GM23338 (cell line): ENCODE data around the gene CAMTA1. TPM values are rescaled to one million over a fixed set of nuclear protein-coding genes. Genes with fewer than 3 reads are reported as not detected.

Source experiments
- ATAC-seq: fragments of 200-7000 bp; cut with Tn5 transposase; 3 replicates; pipeline ENCODE4 v1.9.1; 2020
- DNase-seq: peaks from one replicate; pipeline ENCODE4 v3.0.0-alpha.2; 2015; ENCODE audit warnings: low spot score
- H2AFZ ChIP-seq: fragments of 200-600 bp; sonication (generic); 2 replicates; pipeline ENCODE4 v1.8.0; 2016; ENCODE audit warnings: antibody characterized with exemption, mild to moderate bottlenecking, moderate library complexity
- H3F3A ChIP-seq: fragments of 200-600 bp; sonication (generic); replicated peaks from 2 replicates; pipeline ENCODE4 v1.8.0; 2017; ENCODE audit warnings: antibody characterized with exemption, mixed run types, low read depth
- H3K27ac ChIP-seq: fragments of 200-600 bp; sonication (generic); 2 replicates; pipeline ENCODE4 v1.6.1; 2016; ENCODE audit warnings: low read depth
- H3K27me3 ChIP-seq: fragments of 200-600 bp; sonication (generic); 2 replicates; pipeline ENCODE4 v1.8.0; 2016; ENCODE audit warnings: mild to moderate bottlenecking, mixed run types, moderate library complexity; ENCODE audit not compliant: insufficient read depth
- H3K36me3 ChIP-seq: fragments of 200-600 bp; sonication (generic); 2 replicates; pipeline ENCODE4 v1.8.0; 2016; ENCODE audit warnings: mild to moderate bottlenecking; ENCODE audit not compliant: insufficient read depth
- H3K4me1 ChIP-seq: fragments of 200-600 bp; sonication (generic); 2 replicates; pipeline ENCODE4 v1.8.0; 2016; ENCODE audit warnings: mild to moderate bottlenecking, moderate library complexity; ENCODE audit not compliant: insufficient read depth
- H3K4me2 ChIP-seq: fragments of 200-600 bp; sonication (generic); 2 replicates; pipeline ENCODE4 v1.7.1; 2017; ENCODE audit warnings: mixed run types
- H3K4me3 ChIP-seq: fragments of 200-600 bp; sonication (generic); 2 replicates; pipeline ENCODE4 v1.6.1; 2016; ENCODE audit warnings: mixed run types
- H3K79me2 ChIP-seq: fragments of 200-600 bp; sonication (generic); replicated peaks from 2 replicates; pipeline ENCODE4 v1.8.0; 2017; ENCODE audit warnings: mild to moderate bottlenecking; ENCODE audit not compliant: insufficient read depth
- H3K9me2 ChIP-seq: fragments of 200-600 bp; sonication (generic); 2 replicates; pipeline ENCODE4 v1.8.0; 2017; ENCODE audit not compliant: insufficient read depth
- H4K20me1 ChIP-seq: fragments of 200-600 bp; sonication (generic); replicated peaks from 2 replicates; pipeline ENCODE4 v1.8.0; 2017; ENCODE audit warnings: mild to moderate bottlenecking; ENCODE audit not compliant: insufficient read depth
- H3K27ac Mint-ChIP-seq: 2 replicates; pipeline ENCODE4 v1.8.0; 2020; ENCODE audit warnings: inconsistent platforms, mild to moderate bottlenecking, moderate library complexity, mixed read lengths
- H3K27me3 Mint-ChIP-seq: 3 replicates; pipeline ENCODE4 v1.8.0; 2022; ENCODE audit warnings: low read depth, mild to moderate bottlenecking, moderate library complexity, mixed read lengths, inconsistent platforms; ENCODE audit not compliant: insufficient read depth, poor library complexity
- H3K36me3 Mint-ChIP-seq: 3 replicates; pipeline ENCODE4 v1.8.0; 2021; ENCODE audit warnings: low read depth, mild to moderate bottlenecking, inconsistent platforms, moderate library complexity, mixed read lengths
- H3K4me1 Mint-ChIP-seq: 3 replicates; pipeline ENCODE4 v1.8.0; 2020; ENCODE audit warnings: mild to moderate bottlenecking, inconsistent platforms, mixed read lengths
- H3K4me3 Mint-ChIP-seq: 3 replicates; pipeline ENCODE4 v1.8.0; 2021; ENCODE audit warnings: moderate library complexity, mild to moderate bottlenecking, inconsistent platforms, mixed read lengths
- H3K9me3 Mint-ChIP-seq: 3 replicates; pipeline ENCODE4 v1.8.0; 2020; ENCODE audit warnings: moderate library complexity, mild to moderate bottlenecking, inconsistent platforms, mixed read lengths
- CREB1 ChIP-seq: fragments of 250-450 bp; sonication (Bioruptor Pico); IDR thresholded peaks from 2 replicates; pipeline ENCODE4 v1.5.0; 2020; ENCODE audit warnings: low read depth, mild to moderate bottlenecking, moderate library complexity
- CTCF ChIP-seq, 2 experiments: fragments of 200-600 bp in 1 of 2; sonication (generic) in 1 of 2; conservative IDR thresholded peaks; 2 replicates each; pipeline versions ENCODE4 v1.5.1 to v1.6.1; 2016 to 2017; ENCODE audit warnings: antibody characterized with exemption in 2 of 2, low read depth in 2 of 2, mild to moderate bottlenecking in 2 of 2, moderate library complexity in 1 of 2
- ETS1 ChIP-seq: IDR thresholded peaks from 2 replicates; pipeline ENCODE4 v1.6.1; 2016; ENCODE audit warnings: antibody characterized with exemption
- EZH2 ChIP-seq: fragments of 200-600 bp; sonication (generic); IDR thresholded peaks from one replicate; pipeline ENCODE4 v1.8.0; 2017; ENCODE audit warnings: antibody characterized with exemption, mild to moderate bottlenecking, low read depth; ENCODE audit not compliant: unreplicated experiment
- EZH2phosphoT487 ChIP-seq: fragments of 200-600 bp; sonication (generic); IDR thresholded peaks from one replicate; pipeline ENCODE4 v1.8.1; 2018; ENCODE audit warnings: antibody characterized with exemption; ENCODE audit not compliant: unreplicated experiment
- JUNB ChIP-seq: IDR thresholded peaks from one replicate; pipeline ENCODE4 v1.6.1; 2016; ENCODE audit warnings: antibody characterized with exemption; ENCODE audit not compliant: unreplicated experiment
- NANOG ChIP-seq: IDR thresholded peaks from 2 replicates; pipeline ENCODE4 v1.6.1; 2016; ENCODE audit warnings: antibody characterized with exemption, borderline replicate concordance
- POLR2AphosphoS5 ChIP-seq: IDR thresholded peaks from 2 replicates; pipeline ENCODE4 v1.6.1; 2016; ENCODE audit warnings: antibody characterized with exemption, low read depth
- REST ChIP-seq: IDR thresholded peaks from one replicate; pipeline ENCODE4 v1.6.1; 2018; ENCODE audit warnings: antibody characterized with exemption; ENCODE audit not compliant: unreplicated experiment
- STAT1 ChIP-seq: IDR thresholded peaks from one replicate; pipeline ENCODE4 v1.6.1; 2016; ENCODE audit warnings: antibody characterized with exemption; ENCODE audit not compliant: unreplicated experiment
- ZNF114 ChIP-seq: fragments of 250-450 bp; sonication (Bioruptor Pico); IDR thresholded peaks from 2 replicates; pipeline ENCODE4 v1.5.0; 2020; ENCODE audit warnings: mild to moderate bottlenecking, moderate library complexity
- ZNF331 ChIP-seq: fragments of 250-450 bp; sonication (Bioruptor Pico); IDR thresholded peaks from 2 replicates; pipeline ENCODE4 v1.5.0; 2020; ENCODE audit warnings: low read depth, mild to moderate bottlenecking, moderate library complexity
- ZNF462 ChIP-seq: fragments of 250-450 bp; sonication (Bioruptor Pico); IDR thresholded peaks from 2 replicates; pipeline ENCODE4 v1.5.0; 2020; ENCODE audit warnings: mild to moderate bottlenecking, moderate library complexity
- polyA plus RNA-seq: library from polyadenylated mRNA; unstranded; fragments of >200 nt; fragmentation: Nextera tagmentation; extraction: Ambion mirVana; gene quantifications from 2 replicates; pipeline ENCODE4 v1.2.1, GENCODE V29; 2016
- total RNA-seq: library from RNA; depleted of rRNA; stranded (reverse); fragments of >200 nt; shearing (Covaris generic); gene quantifications from 2 replicates; pipeline ENCODE4 v1.2.3, GENCODE V29; 2014

Gene CAMTA1
- total and polyA plus RNA-seq, 2 experiments from 2014 or later, result 115 to 519 TPM

GRCh38 chr1:7407980-7408770 lies 622.9 kb downstream of the CAMTA1 start:
- no peaks in the 10 kb centered on the region for H3K79me2 ChIP-seq
- H3K4me1 ChIP-seq, result no peaks in the 10 kb centered on the region; the same call in 1 of the 2 replicates
- TF ChIP-seq POLR2AphosphoS5 (no peak), JUNB (no peak), REST (no peak), ZNF462 (no peak), ETS1 (no peak), ZNF331 (CRISPR knock-in tag) (no peak), CREB1 (CRISPR knock-in tag) (no peak), ZNF114 (CRISPR knock-in tag) (no peak), EZH2phosphoT487 (no peak), EZH2 (no peak), CTCF (conservative IDR thresholded peaks at IDR 0.05; ENCODE audit: low read depth in 2 of 2) (no peak), STAT1 (no peak), NANOG (no peak)
- no peaks in the 10 kb centered on the region for H3F3A ChIP-seq
- ATAC-seq, result no peak
- no peaks in the 10 kb centered on the region for H3K36me3 ChIP-seq
- H3K9me2 ChIP-seq, result no peaks in the 10 kb centered on the region; the same call in 1 of the 2 replicates
- no peak overlapping the region for H3K4me3 ChIP-seq
- no peaks in the 10 kb centered on the region for H3K27me3 ChIP-seq
- H3K4me3 Mint-ChIP-seq, result no peak overlapping the region
- peaks cover 11% of the 10 kb centered on the region for H3K4me1 Mint-ChIP-seq
- no peaks in the 10 kb centered on the region for H3K9me3 Mint-ChIP-seq
- peaks cover 9% of the 10 kb centered on the region for H3K27me3 Mint-ChIP-seq
- no peak overlapping the region for H3K4me2 ChIP-seq
- no peak for DNase-seq
- no peak overlapping the region for H2AFZ ChIP-seq
- H3K36me3 Mint-ChIP-seq, result no peaks in the 10 kb centered on the region
- H3K27ac ChIP-seq, result no peak overlapping the region
- H4K20me1 ChIP-seq, result no peaks in the 10 kb centered on the region
- H3K27ac Mint-ChIP-seq, result no peak overlapping the region
